Esophagus muscularis mucosa (tissue), 3 donors: Measurements from ENCODE around the gene COL6A3.

Experiments used
- POLR2A ChIP-seq: fragments of 450-650 bp; IDR thresholded peaks from one replicate; pipeline ENCODE4 v1.6.1; 2017; ENCODE audit warnings: antibody characterized with exemption, moderate library complexity, mild to moderate bottlenecking, low read depth
- TF ChIP-seq, protein P1 (sequence below), 3 experiments: fragments of 200-600 bp in 2 of 3; fragments of 450-650 bp in 1 of 3; sonication (generic) in 2 of 3; IDR thresholded peaks; one replicate each; pipeline ENCODE4 v1.5.1; 2017 to 2019; ENCODE audit warnings: antibody characterized with exemption in 3 of 3, mild to moderate bottlenecking in 2 of 3, moderate library complexity in 1 of 3

DNA sequence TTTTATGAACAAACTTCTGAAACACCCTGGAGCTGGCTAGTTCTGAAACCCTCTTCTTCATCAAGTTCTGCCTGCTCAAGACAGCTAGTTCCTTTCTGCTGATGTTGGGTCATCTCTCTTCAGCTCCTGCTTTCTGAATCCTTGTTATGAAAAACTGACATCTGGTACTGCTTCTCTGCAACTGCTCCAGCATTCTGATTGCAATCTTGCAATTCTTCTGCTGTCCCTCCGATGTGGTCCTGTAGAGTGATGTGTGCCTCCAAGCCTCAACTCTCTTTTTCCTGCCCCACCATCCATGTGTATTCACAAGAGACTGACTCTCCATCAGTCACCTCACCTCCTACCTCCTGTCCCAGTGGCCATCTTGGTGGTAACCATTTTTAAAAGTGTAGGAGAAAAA, 21.8 kb downstream of the COL6A3 start:
- TF ChIP-seq POLR2A, result no peak
- TF ChIP-seq, protein P1, sequence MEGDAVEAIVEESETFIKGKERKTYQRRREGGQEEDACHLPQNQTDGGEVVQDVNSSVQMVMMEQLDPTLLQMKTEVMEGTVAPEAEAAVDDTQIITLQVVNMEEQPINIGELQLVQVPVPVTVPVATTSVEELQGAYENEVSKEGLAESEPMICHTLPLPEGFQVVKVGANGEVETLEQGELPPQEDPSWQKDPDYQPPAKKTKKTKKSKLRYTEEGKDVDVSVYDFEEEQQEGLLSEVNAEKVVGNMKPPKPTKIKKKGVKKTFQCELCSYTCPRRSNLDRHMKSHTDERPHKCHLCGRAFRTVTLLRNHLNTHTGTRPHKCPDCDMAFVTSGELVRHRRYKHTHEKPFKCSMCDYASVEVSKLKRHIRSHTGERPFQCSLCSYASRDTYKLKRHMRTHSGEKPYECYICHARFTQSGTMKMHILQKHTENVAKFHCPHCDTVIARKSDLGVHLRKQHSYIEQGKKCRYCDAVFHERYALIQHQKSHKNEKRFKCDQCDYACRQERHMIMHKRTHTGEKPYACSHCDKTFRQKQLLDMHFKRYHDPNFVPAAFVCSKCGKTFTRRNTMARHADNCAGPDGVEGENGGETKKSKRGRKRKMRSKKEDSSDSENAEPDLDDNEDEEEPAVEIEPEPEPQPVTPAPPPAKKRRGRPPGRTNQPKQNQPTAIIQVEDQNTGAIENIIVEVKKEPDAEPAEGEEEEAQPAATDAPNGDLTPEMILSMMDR (IDR thresholded peaks at IDR 0.05), result no peak
